Activated T-helper 1 cell treated with anti-CD3 and anti-CD28 coated beads, Interleukin-2, amount 50 U/mL, for 16 hours (primary cell): ENCODE results near the gene UBE4B.

Source experiments
- DNase-seq, 2 donors: peaks; one replicate each; pipeline ENCODE4 v3.0.0-alpha.2; 2020; ENCODE audit warnings: low read depth in 1 of 2, low spot score in 1 of 2

UBE4B gene

GRCh38 chr1:10033359-10033845, 644 bp downstream of the UBE4B start:
- DNase-seq, result no peak

DNA sequence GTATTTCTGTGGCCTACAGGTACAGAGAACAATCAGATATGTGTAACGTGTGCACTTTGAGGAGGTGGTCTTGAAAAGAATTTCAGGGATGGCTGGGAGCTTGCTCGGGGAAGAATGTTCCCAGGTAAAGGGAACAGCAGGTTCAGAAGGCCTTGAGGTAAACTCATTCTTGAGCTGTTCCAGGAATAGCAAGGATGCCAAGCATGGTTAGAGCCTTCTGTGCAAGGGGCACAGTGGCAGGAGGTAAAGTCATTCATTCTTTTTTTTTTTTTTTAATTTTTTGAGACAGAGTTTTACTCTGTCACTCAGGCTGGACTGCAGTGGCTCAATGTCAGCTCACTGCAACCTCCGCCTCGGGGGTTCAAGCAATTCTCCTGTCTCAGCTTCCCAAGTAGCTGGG, 10.0 kb downstream of the UBE4B start:
- no peak for DNase-seq

DNA sequence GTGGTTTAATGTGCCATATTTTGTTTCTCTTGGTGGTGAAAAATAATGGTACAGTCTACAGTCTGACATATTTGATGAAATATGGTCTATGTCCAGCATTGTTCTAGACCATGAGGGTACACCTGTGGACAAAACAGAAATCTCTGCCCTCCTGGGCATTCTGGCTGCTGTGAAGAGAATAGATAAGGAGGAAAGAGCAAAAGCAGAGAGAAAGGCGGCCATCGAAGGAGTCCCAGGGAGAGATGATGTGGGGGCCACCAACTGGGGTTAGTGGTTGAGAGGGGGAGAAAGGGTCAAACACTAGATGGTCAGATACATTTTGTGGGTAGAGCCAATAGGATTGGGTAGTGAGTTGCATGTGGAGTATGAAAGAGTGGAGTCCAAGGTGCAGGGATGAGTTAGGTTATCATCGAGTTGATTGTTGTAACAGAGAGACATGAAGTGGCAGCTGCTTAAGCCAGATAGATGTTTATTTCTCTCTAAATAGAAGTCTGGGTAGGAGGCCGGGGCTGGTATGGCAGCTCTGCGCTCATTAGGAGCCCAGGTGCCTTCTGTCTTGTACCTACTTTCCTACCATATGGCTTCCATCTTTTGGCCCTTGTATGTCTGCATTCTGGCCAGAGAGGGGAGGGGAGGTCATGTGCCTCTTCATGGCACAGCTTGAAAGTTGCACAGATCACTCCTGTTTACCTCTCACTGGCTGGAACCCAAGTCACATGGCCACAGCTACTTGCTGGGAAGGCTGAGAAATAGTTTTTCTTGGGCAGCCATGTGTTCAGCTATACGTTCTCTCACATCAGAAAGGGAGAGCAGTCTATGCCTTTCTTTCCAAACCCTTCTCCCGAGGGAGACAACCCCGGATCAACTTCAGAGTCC, 13.0 kb downstream of the UBE4B start:
- DNase-seq, result no peak

- no peak for DNase-seq
Observed at GRCh38 chr1:10046356-10047085, 13.8 kb downstream of the UBE4B start.

- DNase-seq, result no peak
Observed at GRCh38 chr1:10048601-10049000, 15.8 kb downstream of the UBE4B start.

DNA sequence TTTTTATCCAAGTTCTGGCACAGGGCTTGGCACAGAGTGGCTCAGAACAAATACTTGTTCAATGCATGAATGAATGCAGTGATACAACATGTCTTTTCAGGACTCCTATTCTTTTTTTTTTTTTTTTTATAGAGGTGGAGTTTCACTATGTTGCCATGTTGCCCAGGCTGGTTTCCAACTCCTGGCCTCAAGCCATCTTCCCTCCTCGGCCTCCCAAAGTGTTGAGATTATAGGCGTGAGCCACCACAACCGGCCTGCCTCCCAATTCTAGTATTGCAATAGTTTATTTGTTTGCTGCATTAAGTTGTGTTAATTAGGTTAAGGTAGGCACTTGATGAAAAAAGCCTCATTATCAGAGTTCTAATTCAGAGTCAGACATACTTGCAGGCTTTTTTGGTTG, 17.9 kb downstream of the UBE4B start:
- DNase-seq, result no peak

DNA sequence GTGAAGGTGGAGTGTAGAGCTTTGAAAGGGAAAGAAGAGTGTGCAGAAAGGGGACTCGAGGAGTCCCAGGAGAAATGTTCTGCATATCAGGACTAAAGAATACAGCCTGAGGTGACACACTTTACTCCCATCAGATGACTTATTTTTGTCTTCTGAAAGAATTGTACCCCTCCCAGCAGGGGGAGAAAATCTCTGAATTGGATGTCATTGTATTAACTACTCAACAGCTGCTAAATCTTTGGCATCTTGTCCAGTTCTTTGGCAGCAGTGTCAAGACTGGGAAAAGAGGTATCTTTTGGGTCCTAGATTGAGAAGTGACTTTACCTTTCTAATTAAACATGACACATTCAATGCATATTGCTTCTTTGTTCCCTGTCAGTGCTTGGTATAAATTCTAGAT, 18.9 kb downstream of the UBE4B start:
- DNase-seq, result no peak

DNA sequence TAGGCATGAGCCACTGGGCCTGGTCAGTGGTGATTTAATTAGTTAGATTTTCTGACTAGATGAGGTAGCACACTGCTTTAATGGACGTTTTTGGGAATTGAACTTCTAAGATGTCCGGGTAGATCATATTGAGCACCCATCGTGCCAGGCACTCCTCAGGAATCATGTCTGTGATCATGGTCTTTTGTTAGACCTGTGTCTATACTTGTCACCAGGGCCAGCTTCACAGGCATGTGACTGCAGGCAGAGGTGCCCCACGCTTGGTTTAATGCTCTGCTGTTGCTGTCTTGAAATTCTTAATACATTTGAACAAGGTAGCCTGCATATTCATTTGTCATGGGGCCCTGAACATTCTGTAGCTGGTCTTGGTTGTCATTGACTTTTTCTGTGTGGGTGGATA, 19.6 kb downstream of the UBE4B start:
- DNase-seq, result no peak

- no peak for DNase-seq
Observed at GRCh38 chr1:10054465-10054864, 21.7 kb downstream of the UBE4B start.

GRCh38 chr1:10056599-10056987, 23.8 kb downstream of the UBE4B start:
- no peak for DNase-seq

DNA sequence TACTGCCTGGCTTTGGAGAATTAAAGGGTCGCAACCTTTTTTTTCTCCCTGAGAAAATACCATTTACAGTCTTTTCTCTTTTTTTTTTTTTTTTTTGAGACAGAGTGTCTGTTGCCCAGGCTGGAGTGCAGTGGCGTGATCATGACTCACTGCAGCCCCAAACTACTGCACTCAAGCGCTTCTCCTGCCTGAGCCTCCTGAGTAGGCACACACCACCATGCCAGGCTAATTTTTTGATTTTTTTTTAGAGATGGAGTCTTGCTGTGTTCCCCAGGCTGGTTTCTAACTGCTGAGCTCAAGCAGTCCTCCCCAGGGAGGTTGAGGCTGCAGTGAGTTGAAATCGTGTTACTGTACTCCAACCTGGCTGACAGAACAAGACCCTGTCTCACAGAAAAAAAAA, 24.6 kb downstream of the UBE4B start:
- no peak for DNase-seq

DNA sequence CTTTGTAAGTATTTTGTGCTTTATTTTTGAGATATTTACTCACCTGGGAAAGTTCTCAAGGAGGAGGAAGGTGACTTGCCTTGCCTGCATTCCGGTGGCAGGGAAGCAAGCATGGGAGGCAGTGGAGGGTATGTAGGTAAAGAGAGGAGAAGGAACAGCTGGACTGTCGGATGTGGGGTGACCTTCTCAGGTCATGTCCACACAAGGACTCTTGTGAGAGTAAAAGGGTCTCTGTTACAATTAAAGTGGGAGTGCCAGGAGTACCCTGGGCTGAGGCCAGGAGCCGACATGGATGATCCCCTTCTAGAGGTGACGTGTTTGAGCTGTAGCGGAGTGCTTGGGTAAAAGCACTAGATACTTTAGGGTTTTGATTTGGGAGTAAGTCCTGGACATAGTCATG, 25.0 kb downstream of the UBE4B start:
- DNase-seq, result no peak

- DNase-seq, result no peak
Observed at GRCh38 chr1:10059342-10059718, 26.6 kb downstream of the UBE4B start.

DNA sequence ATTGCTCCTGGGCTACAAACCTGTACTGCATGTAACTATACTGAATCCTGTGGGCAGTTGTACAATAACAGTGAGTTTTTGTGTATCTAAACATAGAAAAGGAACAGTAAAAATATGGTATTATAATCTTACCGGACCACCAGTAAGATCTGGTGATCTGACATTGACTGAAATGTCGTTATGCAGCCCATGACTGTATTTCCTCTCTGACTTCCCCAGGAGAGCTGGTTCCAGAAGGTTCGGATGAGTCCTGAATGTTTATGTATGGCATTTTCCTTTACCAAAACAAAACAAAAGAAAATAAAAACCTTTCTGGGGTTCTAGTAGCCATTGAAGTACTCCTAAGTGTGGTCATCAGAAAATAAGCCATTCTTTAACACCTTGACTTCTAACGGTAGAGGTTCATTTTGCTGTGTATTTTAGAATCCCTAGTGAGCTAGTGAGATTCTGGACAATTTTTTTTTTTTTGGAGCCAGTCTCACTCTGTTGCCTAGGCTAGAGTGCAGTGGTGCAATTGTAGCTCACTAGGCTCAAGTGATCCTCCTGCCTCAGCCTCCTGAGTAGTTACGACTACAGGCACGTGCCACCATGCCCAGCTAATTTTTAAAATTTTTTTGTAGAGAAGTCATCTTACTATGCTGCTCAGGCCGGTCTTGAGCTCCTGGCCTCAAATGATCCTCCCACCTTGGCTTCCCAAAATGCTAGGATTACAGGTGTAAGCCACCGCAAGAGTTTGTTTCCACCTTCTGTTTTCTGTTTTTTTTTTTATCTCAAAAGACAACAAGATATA, 27.7 kb downstream of the UBE4B start:
- DNase-seq, result no peak

GRCh38 chr1:10061276-10061675, 28.5 kb downstream of the UBE4B start:
- no peak for DNase-seq

GRCh38 chr1:10063878-10064277, 31.1 kb downstream of the UBE4B start:
- no peak for DNase-seq

- no peak for DNase-seq
Observed at GRCh38 chr1:10064416-10065343, 31.9 kb downstream of the UBE4B start.

- no peak for DNase-seq
Observed at GRCh38 chr1:10065344-10065685, 32.6 kb downstream of the UBE4B start.

DNA sequence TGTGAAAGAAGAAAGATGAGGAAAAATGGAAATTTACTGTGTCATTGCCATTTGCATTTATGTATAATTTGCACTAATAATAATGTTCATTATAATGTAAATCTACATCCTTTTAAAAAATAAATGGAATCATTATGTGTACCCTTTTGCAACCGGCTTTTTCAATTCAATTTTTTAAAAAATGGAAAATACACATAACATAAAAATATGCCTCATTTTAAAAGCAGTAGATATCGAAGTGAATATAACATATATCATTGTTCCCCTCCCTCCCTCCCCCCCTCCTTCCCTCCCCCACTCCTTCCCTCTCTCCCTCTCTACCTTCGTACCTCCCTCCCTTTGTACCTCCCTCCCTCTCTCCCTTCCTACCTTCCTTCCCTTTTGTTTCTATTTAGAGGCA, 33.0 kb downstream of the UBE4B start:
- DNase-seq, result no peak

- DNase-seq, result no peak
Observed at GRCh38 chr1:10068605-10069294, 36.0 kb downstream of the UBE4B start.
